IMR-90 (cell line): Measurements from ENCODE around the gene PARK7. TPM values are rescaled to one million over a fixed set of nuclear protein-coding genes. Genes with fewer than 3 reads are reported as not detected.
A peak's percentile ranks its signal among the peaks of the same experiment; 100 is the strongest.

Experiments used
- ATAC-seq: fragments of 200-7000 bp; cut with Tn5 transposase; 2 replicates; pipeline ENCODE4 v1.9.1; 2020; ENCODE audit warnings: low read depth, mild to moderate bottlenecking, moderate library complexity
- BruUV-seq: library from RNA; stranded (reverse); fragments of 400-500 nt; replicated peaks from 2 replicates; lab custom pipeline; 2021; lab: Mats Ljungman, UMichigan
- CTCF ChIA-PET: fragments of 300-600 bp; formaldehyde crosslinking; extraction: SDS; loops from one replicate; lab custom pipeline; 2021; ENCODE audit warnings: antibody characterized with exemption; lab: Yijun Ruan, JAX
- POLR2A ChIA-PET: fragments of 300-600 bp; sonication (Branson Sonifier 250); formaldehyde crosslinking; loops from one replicate; lab custom pipeline; 2022; ENCODE audit warnings: antibody characterized with exemption; ENCODE audit not compliant: unreplicated experiment; lab: Charles Lee
- DNase-seq: peaks from one replicate; pipeline ENCODE4 v3.0.0; 2013
- H2AFZ ChIP-seq: replicated peaks from 2 replicates; pipeline ENCODE3; 2013; ENCODE audit warnings: low read length, mild to moderate bottlenecking; ENCODE audit not compliant: poor library complexity
- H2AK5ac ChIP-seq: 2 replicates; pipeline ENCODE4 v1.6.1; 2013; ENCODE audit warnings: low read depth, low read length, inconsistent platforms
- H2AK9ac ChIP-seq: replicated peaks from 2 replicates; pipeline ENCODE3; 2013; ENCODE audit warnings: mild to moderate bottlenecking, low read depth, low read length, moderate library complexity; ENCODE audit not compliant: poor library complexity
- H2BK120ac ChIP-seq: 2 replicates; pipeline ENCODE4 v1.6.1; 2013; ENCODE audit warnings: low read depth, low read length, inconsistent platforms
- H2BK15ac ChIP-seq: 3 replicates; pipeline ENCODE4 v1.6.1; 2013; ENCODE audit warnings: low read depth, low read length, inconsistent platforms
- H2BK20ac ChIP-seq: 2 replicates; pipeline ENCODE4 v1.6.1; 2013; ENCODE audit warnings: low read depth, mild to moderate bottlenecking, inconsistent platforms, low read length, moderate library complexity
- H2BK5ac ChIP-seq: 2 replicates; pipeline ENCODE4 v1.6.1; 2013; ENCODE audit warnings: mild to moderate bottlenecking, low read depth, low read length, inconsistent platforms; ENCODE audit not compliant: poor library complexity, severe bottlenecking
- H3K14ac ChIP-seq: replicated peaks from 2 replicates; pipeline ENCODE4 v1.6.1; 2013; ENCODE audit warnings: low read depth, low read length, inconsistent platforms
- H3K18ac ChIP-seq: 2 replicates; pipeline ENCODE4 v1.6.1; 2013; ENCODE audit warnings: low read depth, low read length, control low read depth
- H3K23ac ChIP-seq: 2 replicates; pipeline ENCODE4 v1.6.1; 2013; ENCODE audit warnings: low read depth, low read length, inconsistent platforms
- H3K27ac ChIP-seq: 2 replicates; pipeline ENCODE4 v1.5.1; 2013; ENCODE audit warnings: mild to moderate bottlenecking, control low read depth, low read length; ENCODE audit not compliant: insufficient read depth
- H3K27me3 ChIP-seq: 2 replicates; pipeline ENCODE4 v1.6.1; 2013; ENCODE audit warnings: low read length; ENCODE audit not compliant: control insufficient read depth, insufficient read depth
- H3K36me3 ChIP-seq: 2 replicates; pipeline ENCODE4 v1.6.1; 2013; ENCODE audit warnings: low read length, mixed read lengths; ENCODE audit not compliant: control insufficient read depth, insufficient read depth
- H3K4ac ChIP-seq: 2 replicates; pipeline ENCODE4 v1.6.1; 2013; ENCODE audit warnings: low read depth, low read length, inconsistent platforms
- H3K4me1 ChIP-seq: 2 replicates; pipeline ENCODE4 v1.6.1; 2013; ENCODE audit warnings: low read length, mixed read lengths; ENCODE audit not compliant: control insufficient read depth, insufficient read depth
- H3K4me2 ChIP-seq: 2 replicates; pipeline ENCODE4 v1.6.1; 2013; ENCODE audit warnings: low read depth, mild to moderate bottlenecking, control low read depth, low read length, moderate library complexity
- H3K4me3 ChIP-seq: 2 replicates; pipeline ENCODE4 v1.5.1; 2013; ENCODE audit warnings: low read depth, mild to moderate bottlenecking, control low read depth, low read length, moderate library complexity; ENCODE audit not compliant: insufficient read depth
- H3K56ac ChIP-seq: 2 replicates; pipeline ENCODE4 v1.6.1; 2013; ENCODE audit warnings: low read length, inconsistent platforms; ENCODE audit not compliant: insufficient read depth; ENCODE audit errors: extremely low read depth
- H3K79me1 ChIP-seq, 2 experiments: 2 replicates each; pipeline ENCODE4 v1.6.1; 2013; ENCODE audit warnings: low read length in 2 of 2, inconsistent platforms in 1 of 2, low read depth in 1 of 2
- H3K9ac ChIP-seq: 2 replicates; pipeline ENCODE4 v1.6.1; 2013; ENCODE audit warnings: low read depth, low read length, control low read depth
- H3K9me1 ChIP-seq: 2 replicates; pipeline ENCODE4 v1.6.1; 2013; ENCODE audit warnings: low read length, inconsistent platforms; ENCODE audit not compliant: insufficient read depth
- H3K9me3 ChIP-seq: 2 replicates; pipeline ENCODE4 v1.6.1; 2013; ENCODE audit warnings: low read length; ENCODE audit not compliant: control insufficient read depth, insufficient read depth
- H4K20me1 ChIP-seq: 2 replicates; pipeline ENCODE4 v1.6.1; 2013; ENCODE audit warnings: low read length, inconsistent platforms; ENCODE audit not compliant: insufficient read depth
- H4K5ac ChIP-seq: 2 replicates; pipeline ENCODE4 v1.6.1; 2013; ENCODE audit warnings: mild to moderate bottlenecking, low read depth, low read length, control low read depth
- H4K8ac ChIP-seq, 2 experiments: 2 replicates each; pipeline ENCODE4 v1.6.1; 2013; ENCODE audit warnings: low read depth in 2 of 2, low read length in 2 of 2, control low read depth in 1 of 2, inconsistent platforms in 1 of 2
- H4K91ac ChIP-seq: 2 replicates; pipeline ENCODE4 v1.6.1; 2013; ENCODE audit warnings: low read depth, low read length, inconsistent platforms; ENCODE audit not compliant: insufficient read depth
- BHLHE40 ChIP-seq: fragments of 150-350 bp; IDR thresholded peaks from 2 replicates; pipeline ENCODE4 v1.6.1; 2016; ENCODE audit warnings: mild to moderate bottlenecking, low read depth, low read length
- CEBPB ChIP-seq: IDR thresholded peaks from 2 replicates; pipeline ENCODE4 v1.6.1; 2012; ENCODE audit warnings: low read depth, low read length, improper control_type of control experiment
- CHD1 ChIP-seq: IDR thresholded peaks from 2 replicates; pipeline ENCODE4 v1.6.1; 2012; ENCODE audit warnings: low read depth, low read length, improper control_type of control experiment
- NFE2L2 ChIP-seq: fragments of 150-350 bp; IDR thresholded peaks from 2 replicates; pipeline ENCODE4 v1.6.1; 2016; ENCODE audit warnings: low read depth, mild to moderate bottlenecking, low read length
- RAD21 ChIP-seq: IDR thresholded peaks from 2 replicates; pipeline ENCODE4 v1.6.1; 2012; ENCODE audit warnings: low read length, improper control_type of control experiment
- RFX5 ChIP-seq: IDR thresholded peaks from 2 replicates; pipeline ENCODE4 v1.8.0; 2012; ENCODE audit warnings: low read depth, mild to moderate bottlenecking, low read length, moderate library complexity
- WGBS, 2 experiments: methylation state at CpG; one replicate each; pipeline versions ENCODE4 v1.1.5 to v1.1.7; 2013; ENCODE audit warnings: missing lambda C conversion rate in 2 of 2; ENCODE audit not compliant: insufficient read length in 1 of 2; ENCODE audit errors: extremely low coverage in 2 of 2; 5-methylcytosine and 5-hydroxymethylcytosine counted together
- dilution Hi-C: fragments of 300-500 bp; cut with HindIII; formaldehyde crosslinking; loops from one replicate; pipeline ENCODE4 v1.14.3; 2018; ENCODE audit warnings: low sequenced_read_pairs; ENCODE audit not compliant: unreplicated experiment
- in situ Hi-C: fragments of 300-500 bp; cut with MboI; formaldehyde crosslinking; loops from 3 replicates; pipeline ENCODE4 v1.14.3; 2019; ENCODE audit warnings: low sequenced_read_pairs, inconsistent platforms, mixed read lengths
- intact Hi-C: fragments of 100-400 bp; cut with micrococcal nuclease; formaldehyde crosslinking; loops from 2 replicates; pipeline ENCODE4 v1.10.0; 2022
- polyA plus RNA-seq, 3 experiments: library from polyadenylated mRNA; depleted of rRNA; stranded (reverse); fragments of >200 nt; gene quantifications; 2 replicates each; pipeline ENCODE4 v1.2.3, GENCODE V29; 2012; ENCODE audit warnings: low replicate concordance in 1 of 3
- total RNA-seq: library from RNA; depleted of rRNA; stranded (reverse); fragments of >200 nt; gene quantifications from 2 replicates; pipeline ENCODE4 v1.2.3, GENCODE V29; 2012
- TF ChIP-seq, protein P1 (sequence below): fragments of 150-350 bp; IDR thresholded peaks from 2 replicates; pipeline ENCODE4 v1.6.1; 2016; ENCODE audit warnings: low read depth, mild to moderate bottlenecking, low read length, moderate library complexity, borderline replicate concordance
- TF ChIP-seq, protein P2 (sequence below): fragments of 150-350 bp; IDR thresholded peaks from 2 replicates; pipeline ENCODE4 v1.6.1; 2017; ENCODE audit warnings: mild to moderate bottlenecking, antibody characterized with exemption, low read length, low read depth

Gene PARK7
- total and polyA plus RNA-seq, 2 of the 4 experiments (the other 2 are of a cell fraction): 207 to 357 TPM

DNA sequence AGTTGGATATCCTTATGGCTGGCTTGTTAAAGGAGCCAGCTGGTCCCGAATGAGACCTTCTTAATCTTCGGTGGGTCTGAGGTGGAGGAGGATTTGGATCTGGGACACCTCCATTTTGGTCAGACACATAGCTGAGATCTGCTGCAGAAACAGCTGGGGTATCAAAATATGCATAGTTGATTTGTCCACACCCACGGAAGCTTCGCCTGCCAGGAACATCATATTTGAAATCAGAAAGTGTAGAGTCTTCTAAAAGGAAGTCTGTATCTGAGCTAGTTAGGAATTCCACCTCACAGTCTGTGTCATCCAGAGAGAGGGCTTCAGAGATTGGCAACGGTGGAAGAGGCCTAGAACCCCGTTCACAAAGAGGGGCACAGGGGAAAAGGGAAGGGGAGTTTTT lies 52.3 kb downstream of the PARK7 start:
- peaks cover 4% of the 10 kb centered on the region; the same call in 1 of the 2 replicates for H3K9me1 ChIP-seq
- H3K4me1 ChIP-seq: peaks cover 15% of the 10 kb centered on the region
- H3K27me3 ChIP-seq: no peaks in the 10 kb centered on the region
- H2BK5ac ChIP-seq: no peak overlapping the region
- H4K8ac ChIP-seq: no peak overlapping the region
- dilution Hi-C loops: loop anchor here (25.0 kb wide), 1 partner anchor 299 kb away; the partner anchor contains the start of gene SLC45A1
- H3K14ac ChIP-seq: no peak overlapping the region
- WGBS, 2 experiments: 100% methylated on average over 2 of the region's 6 CpGs; no CpG with 5 or more reads in 1 of the 2 experiments
- in situ Hi-C loops: no loop called here
- no peak overlapping the region for H3K9ac ChIP-seq
- no peaks in the 10 kb centered on the region for H3K9me3 ChIP-seq
- no peak overlapping the region for H2AK9ac ChIP-seq
- intact Hi-C loops: no loop called here
- H3K18ac ChIP-seq: no peak overlapping the region
- H3K23ac ChIP-seq: no peak overlapping the region
- TF ChIP-seq CEBPB (no peak), BHLHE40 (no peak), RAD21 (no peak), RFX5 (no peak), CHD1 (no peak), NFE2L2 (no peak)
- TF ChIP-seq, protein P1, sequence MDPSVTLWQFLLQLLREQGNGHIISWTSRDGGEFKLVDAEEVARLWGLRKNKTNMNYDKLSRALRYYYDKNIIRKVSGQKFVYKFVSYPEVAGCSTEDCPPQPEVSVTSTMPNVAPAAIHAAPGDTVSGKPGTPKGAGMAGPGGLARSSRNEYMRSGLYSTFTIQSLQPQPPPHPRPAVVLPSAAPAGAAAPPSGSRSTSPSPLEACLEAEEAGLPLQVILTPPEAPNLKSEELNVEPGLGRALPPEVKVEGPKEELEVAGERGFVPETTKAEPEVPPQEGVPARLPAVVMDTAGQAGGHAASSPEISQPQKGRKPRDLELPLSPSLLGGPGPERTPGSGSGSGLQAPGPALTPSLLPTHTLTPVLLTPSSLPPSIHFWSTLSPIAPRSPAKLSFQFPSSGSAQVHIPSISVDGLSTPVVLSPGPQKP: no peak
- TF ChIP-seq, protein P2, sequence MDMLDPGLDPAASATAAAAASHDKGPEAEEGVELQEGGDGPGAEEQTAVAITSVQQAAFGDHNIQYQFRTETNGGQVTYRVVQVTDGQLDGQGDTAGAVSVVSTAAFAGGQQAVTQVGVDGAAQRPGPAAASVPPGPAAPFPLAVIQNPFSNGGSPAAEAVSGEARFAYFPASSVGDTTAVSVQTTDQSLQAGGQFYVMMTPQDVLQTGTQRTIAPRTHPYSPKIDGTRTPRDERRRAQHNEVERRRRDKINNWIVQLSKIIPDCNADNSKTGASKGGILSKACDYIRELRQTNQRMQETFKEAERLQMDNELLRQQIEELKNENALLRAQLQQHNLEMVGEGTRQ: no peak
- H3K4me2 ChIP-seq: no peak overlapping the region
- H3K36me3 ChIP-seq: peaks cover 47% of the 10 kb centered on the region
- BruUV-seq: no TSS peak
- POLR2A ChIA-PET: no interaction called here
- no peak overlapping the region for H3K4me3 ChIP-seq
- CTCF ChIA-PET: interaction anchor here (0.6 to 6.7 kb wide), 4 partner anchors 17 to 301 kb away, joined by 4 to 27 read pairs (median 14); no protein-coding TSS in a partner anchor
- H2BK15ac ChIP-seq: no peak overlapping the region
- H3K56ac ChIP-seq: no peak overlapping the region
- peak overlapping the region; percentile 17; the same call in 1 of the 2 replicates for H3K27ac ChIP-seq
- H4K91ac ChIP-seq: no peak overlapping the region
- no peak overlapping the region for H3K4ac ChIP-seq
- no peak for ATAC-seq
- peaks cover 36 to 82% of the 10 kb centered on the region in 2 experiments for H3K79me1 ChIP-seq
- no peak overlapping the region for H2AFZ ChIP-seq
- peaks cover 71% of the 10 kb centered on the region for H4K20me1 ChIP-seq
- no peak overlapping the region for H2BK120ac ChIP-seq
- H4K5ac ChIP-seq: no peak overlapping the region
- no peak for DNase-seq
- H2BK20ac ChIP-seq: no peak overlapping the region
- no peak overlapping the region for H2AK5ac ChIP-seq
